GM12878 (cell line): Measurements from ENCODE around the gene SPINT1. TPM values are rescaled to one million over a fixed set of nuclear protein-coding genes. Genes with fewer than 3 reads are reported as not detected.

Experiments used
- ATAC-seq: fragments of 200-7000 bp; cut with Tn5 transposase; 3 replicates; pipeline ENCODE4 v1.9.1; 2020; ENCODE audit warnings: mild to moderate bottlenecking, moderate library complexity
- BruUV-seq: library from RNA; stranded (reverse); fragments of 400-500 nt; replicated peaks from 2 replicates; lab custom pipeline; 2021; lab: Mats Ljungman, UMichigan
- CTCF ChIA-PET: fragments of 300-600 bp; sonication (Branson Sonifier 250); formaldehyde crosslinking; extraction: SDS; loops from one replicate; lab custom pipeline; 2021; ENCODE audit warnings: inconsistent platforms; lab: Yijun Ruan, JAX
- POLR2A ChIA-PET: fragments of 350-600 bp; formaldehyde crosslinking; extraction: SDS; loops from one replicate; lab custom pipeline; 2021; ENCODE audit warnings: inconsistent platforms; lab: Charles Lee
- RAD21 ChIA-PET: fragments of 300-600 bp; sonication (Branson Sonifier 250); formaldehyde crosslinking; loops from one replicate; lab custom pipeline; 2023; ENCODE audit warnings: antibody characterized with exemption; ENCODE audit not compliant: unreplicated experiment; lab: Charles Lee
- SMC1A ChIA-PET: fragments of 300-600 bp; sonication (Branson Sonifier 250); formaldehyde crosslinking; loops from one replicate; lab custom pipeline; 2023; ENCODE audit not compliant: unreplicated experiment, uncharacterized antibody; lab: Charles Lee
- DNase-seq: peaks from one replicate; pipeline ENCODE4 v3.0.0-alpha.2; 2011; ENCODE audit warnings: low read depth, low spot score
- FAIRE-seq: peaks from 3 replicates; lab custom pipeline; 2011; peaks lifted over from hg19 to GRCh38; lab: Jason Lieb, UNC
- H2AFZ ChIP-seq: 2 replicates; pipeline ENCODE4 v1.6.0; 2011; ENCODE audit warnings: low read depth, low read length, control low read depth; ENCODE audit not compliant: control insufficient read depth
- H3K27ac ChIP-seq: 2 replicates; pipeline ENCODE4 v1.5.1; 2011; ENCODE audit warnings: control low read depth; ENCODE audit not compliant: control insufficient read depth, insufficient read depth
- H3K27me3 ChIP-seq, 2 experiments: replicated peaks in 1 of 2; 2 replicates each; pipeline versions ENCODE4 v1.6.0 to v1.6.1; 2011; ENCODE audit warnings: low read length in 1 of 2; ENCODE audit not compliant: control insufficient read depth in 2 of 2, insufficient read depth in 2 of 2
- H3K36me3 ChIP-seq, 2 experiments: 2 replicates each; pipeline ENCODE4 v1.5.1; 2011; ENCODE audit warnings: low read length in 1 of 2; ENCODE audit not compliant: control insufficient read depth in 2 of 2, insufficient read depth in 2 of 2
- H3K4me1 ChIP-seq: 2 replicates; pipeline ENCODE4 v1.6.1; 2011; ENCODE audit warnings: mild to moderate bottlenecking, low read length, moderate library complexity, mixed read lengths; ENCODE audit not compliant: control insufficient read depth, insufficient read depth
- H3K4me2 ChIP-seq: 2 replicates; pipeline ENCODE4 v1.6.0; 2011; ENCODE audit warnings: control low read depth; ENCODE audit not compliant: control insufficient read depth, insufficient read depth
- H3K4me3 ChIP-seq: fragments of 200-600 bp; sonication (generic); 2 replicates; pipeline ENCODE4 v1.5.1; 2016
- H3K79me2 ChIP-seq: 2 replicates; pipeline ENCODE4 v1.6.0; 2011; ENCODE audit warnings: low read length; ENCODE audit not compliant: control insufficient read depth, insufficient read depth
- H3K9ac ChIP-seq: 2 replicates; pipeline ENCODE4 v1.8.0; 2011; ENCODE audit warnings: low read length, control low read depth, mixed read lengths; ENCODE audit not compliant: control insufficient read depth, insufficient read depth
- H3K9me3 ChIP-seq: replicated peaks from 3 replicates; pipeline ENCODE4 v1.5.1; 2011; ENCODE audit warnings: mild to moderate bottlenecking, low read length; ENCODE audit not compliant: control insufficient read depth, insufficient read depth
- H4K20me1 ChIP-seq: 2 replicates; pipeline ENCODE4 v1.6.0; 2011; ENCODE audit not compliant: control insufficient read depth, insufficient read depth
- CHD1 ChIP-seq: IDR thresholded peaks from 2 replicates; pipeline ENCODE4 v1.6.1; 2012; ENCODE audit warnings: low read depth, low read length, improper control_type of control experiment
- EGR1 ChIP-seq, 2 experiments: IDR thresholded peaks; 1 replicate in 1 of 2; 2 replicates in 1 of 2; pipeline ENCODE4 v1.6.1; 2011 to 2012; ENCODE audit warnings: low read depth in 2 of 2, low read length in 2 of 2, borderline replicate concordance in 1 of 2, mild to moderate bottlenecking in 1 of 2, moderate library complexity in 1 of 2
- RAD51 ChIP-seq: fragments of 450-650 bp; IDR thresholded peaks from 2 replicates; pipeline ENCODE4 v1.6.1; 2016; ENCODE audit warnings: moderate library complexity, mild to moderate bottlenecking, inconsistent platforms
- ZBTB4 ChIP-seq: fragments of 450-650 bp; formaldehyde crosslinking; IDR thresholded peaks from 2 replicates; pipeline ENCODE4 v1.4.0; 2022; ENCODE audit warnings: mild to moderate bottlenecking, moderate library complexity
- WGBS: methylation state at CpG from one replicate; pipeline ENCODE4 v1.1.6; 2016; ENCODE audit warnings: low lambda C conversion rate; ENCODE audit not compliant: insufficient replicate concordance, insufficient coverage; ENCODE audit errors: missing lambda C conversion rate; 5-methylcytosine and 5-hydroxymethylcytosine counted together
- in situ Hi-C: fragments of 300-500 bp; cut with MboI; formaldehyde crosslinking; loops from 9 replicates; pipeline ENCODE4 v1.14.3; 2018; ENCODE audit warnings: mixed read lengths
- intact Hi-C: fragments of 100-400 bp; cut with micrococcal nuclease; formaldehyde crosslinking; loops from one replicate; pipeline ENCODE4 v1.14.2; 2022; ENCODE audit not compliant: unreplicated experiment
- polyA plus RNA-seq, 11 experiments: library from polyadenylated mRNA; depleted of rRNA in 4 of 11; unstranded in 6 of 11; stranded (reverse) in 5 of 11; fragments of >200 nt; fragmentation: Nextera tagmentation in 4 of 11; fragmentation: Illumina TruSeq in 1 of 11; extraction: Ambion mirVana in 4 of 11; extraction: Trizol in 1 of 11; gene quantifications; 1 replicate in 1 of 11; 2 replicates in 10 of 11; pipeline versions ENCODE4 v1.2.1 to v1.2.3, GENCODE V29; 2011 to 2016; ENCODE audit warnings: inconsistent platforms in 2 of 11, missing spikeins in 2 of 11, low read depth in 1 of 11
- total RNA-seq, 4 experiments: library from RNA; depleted of rRNA in 3 of 4; stranded (reverse); fragments of >200 nt in 3 of 4; fragmentation: Illumina TruSeq in 1 of 4; extraction: Trizol in 1 of 4; gene quantifications; 2 replicates each; pipeline versions ENCODE4 v1.2.1 to v1.2.3, GENCODE V29; 2013 to 2021

The SPINT1 gene
- total and polyA plus RNA-seq, 10 of the 15 experiments (the other 5 are each of a cell fraction or from before 2014, with no cell fraction given) = 3.5 to 28.6 (median 10.2) TPM

GRCh38 chr15:40829115-40829514 is 14.7 kb upstream of the SPINT1 start:
- ATAC-seq = peak; percentile 40; the same call in 2 of the 3 replicates
- Histone ChIP-seq H3K9ac (no peak overlapping the region), H3K79me2 (no peaks in the 10 kb centered on the region), H2AFZ (no peak overlapping the region), H3K27ac (no peak overlapping the region), H4K20me1 (no peaks in the 10 kb centered on the region), H3K4me2 (no peak overlapping the region), H3K27me3 (no peaks in the 10 kb centered on the region; a peak in 1 of 4 replicates), H3K36me3 (no peaks in the 10 kb centered on the region), H3K4me1 (no peaks in the 10 kb centered on the region), H3K9me3 (no peaks in the 10 kb centered on the region), H3K4me3 (no peak overlapping the region)
- ChIA-PET SMC1A (interaction anchor here (1.1 kb wide), 1 partner anchor 28 kb away, joined by 3 read pairs; no protein-coding TSS in a partner anchor), POLR2A (interaction anchor here (1.3 kb wide), 1 partner anchor 9 kb away, joined by 4 read pairs; no protein-coding TSS in a partner anchor), RAD21 (interaction anchor here (0.8 to 1.8 kb wide), 4 partner anchors 18 to 135 kb away, joined by 3 to 4 read pairs (median 3); partner anchors contain the start of genes DNAJC17 and ZFYVE19), CTCF (interaction anchor here (0.7 to 1.1 kb wide), 2 partner anchors 9 to 63 kb away, joined by 4 to 5 read pairs; no protein-coding TSS in a partner anchor)
- in situ Hi-C loops = no loop called here
- DNase-seq = no peak
- FAIRE-seq = no peak
- no TSS peak for BruUV-seq
- 58% methylated on average over 7 of the region's 7 CpGs for WGBS
- TF ChIP-seq EGR1 (IDR thresholded peaks at IDR 0.05; ENCODE audit: borderline replicate concordance in 1 of 2, low read depth in 2 of 2, low read length in 2 of 2) (no peak), ZBTB4 (CRISPR knock-in tag) (no peak), CHD1 (no peak), RAD51 (peak; percentile 61; the same call in 1 of the 2 replicates)
- intact Hi-C loops = no loop called here
